ENCODE measurements around the gene DHRSX. TPM values are rescaled to one million over a fixed set of nuclear protein-coding genes. Genes with fewer than 3 reads are reported as not detected.

Gene DHRSX
- total and polyA plus RNA-seq, 2 of the 13 experiments (the other 11 are each of a cell fraction or from before 2014, with no cell fraction given): 15.5 to 24.3 TPM

DNA sequence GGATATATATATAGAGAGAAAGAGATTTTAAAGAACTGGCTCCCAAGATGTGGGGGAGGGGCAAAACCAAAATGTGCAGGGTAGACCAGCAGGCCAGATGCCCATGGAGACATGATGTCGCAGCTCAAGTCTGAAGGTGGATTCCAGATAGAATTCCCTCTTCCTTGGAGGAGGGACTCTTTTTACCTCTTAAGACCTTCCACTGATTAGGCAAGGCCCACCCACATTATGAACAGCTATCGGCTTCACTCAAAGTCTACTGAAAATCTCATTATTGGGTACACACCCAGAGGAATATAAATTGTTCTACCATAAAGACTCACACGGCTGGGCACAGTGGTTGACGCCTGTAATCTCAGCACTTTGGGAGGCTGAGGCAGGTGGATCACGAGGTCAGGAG lies 59.3 kb downstream of the DHRSX start:
- no peak overlapping the region for H2AFZ ChIP-seq (ENCODE audit: low read length)
- H3K4me2 ChIP-seq (ENCODE audit: low read depth, low read length): no peak overlapping the region
- FAIRE-seq: no peak
- no peak overlapping the region for H3K4me3 ChIP-seq (replicated peaks in 1 of 3; ENCODE audit: insufficient read depth in 1 of 3, low read depth in 2 of 3, low read length in 3 of 3)
- 93% methylated on average over 5 of the region's 5 CpGs for WGBS (ENCODE audit: low lambda C conversion rate)
- H3K36me3 ChIP-seq (replicated peaks in 1 of 2; ENCODE audit: control insufficient read depth in 1 of 2, insufficient read depth in 2 of 2, low read length in 2 of 2): peaks cover 0 to 10% of the 10 kb centered on the region in 2 experiments; a peak in 1 of 5 replicates
- H3K9ac ChIP-seq (ENCODE audit: insufficient read depth, low read depth, low read length): no peak overlapping the region
- H3K4me1 ChIP-seq (ENCODE audit: insufficient read depth, low read length): no peaks in the 10 kb centered on the region
- no peak for DNase-seq (ENCODE audit: low spot score)
- no peak for TF ChIP-seq RBFOX2 (IDR thresholded peaks at IDR 0.05; ENCODE audit: low read depth, low read length)
- TF ChIP-seq NFKB2 (CRISPR knock-in tag; IDR thresholded peaks at IDR 0.05; ENCODE audit: borderline replicate concordance): no peak
- TF ChIP-seq PAWR (CRISPR knock-in tag; IDR thresholded peaks at IDR 0.05; ENCODE audit: borderline replicate concordance): no peak
- TF ChIP-seq, protein P1, sequence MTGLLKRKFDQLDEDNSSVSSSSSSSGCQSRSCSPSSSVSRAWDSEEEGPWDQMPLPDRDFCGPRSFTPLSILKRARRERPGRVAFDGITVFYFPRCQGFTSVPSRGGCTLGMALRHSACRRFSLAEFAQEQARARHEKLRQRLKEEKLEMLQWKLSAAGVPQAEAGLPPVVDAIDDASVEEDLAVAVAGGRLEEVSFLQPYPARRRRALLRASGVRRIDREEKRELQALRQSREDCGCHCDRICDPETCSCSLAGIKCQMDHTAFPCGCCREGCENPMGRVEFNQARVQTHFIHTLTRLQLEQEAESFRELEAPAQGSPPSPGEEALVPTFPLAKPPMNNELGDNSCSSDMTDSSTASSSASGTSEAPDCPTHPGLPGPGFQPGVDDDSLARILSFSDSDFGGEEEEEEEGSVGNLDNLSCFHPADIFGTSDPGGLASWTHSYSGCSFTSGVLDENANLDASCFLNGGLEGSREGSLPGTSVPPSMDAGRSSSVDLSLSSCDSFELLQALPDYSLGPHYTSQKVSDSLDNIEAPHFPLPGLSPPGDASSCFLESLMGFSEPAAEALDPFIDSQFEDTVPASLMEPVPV (CRISPR knock-in tag; IDR thresholded peaks at IDR 0.05): no peak
- TF ChIP-seq, protein P2, sequence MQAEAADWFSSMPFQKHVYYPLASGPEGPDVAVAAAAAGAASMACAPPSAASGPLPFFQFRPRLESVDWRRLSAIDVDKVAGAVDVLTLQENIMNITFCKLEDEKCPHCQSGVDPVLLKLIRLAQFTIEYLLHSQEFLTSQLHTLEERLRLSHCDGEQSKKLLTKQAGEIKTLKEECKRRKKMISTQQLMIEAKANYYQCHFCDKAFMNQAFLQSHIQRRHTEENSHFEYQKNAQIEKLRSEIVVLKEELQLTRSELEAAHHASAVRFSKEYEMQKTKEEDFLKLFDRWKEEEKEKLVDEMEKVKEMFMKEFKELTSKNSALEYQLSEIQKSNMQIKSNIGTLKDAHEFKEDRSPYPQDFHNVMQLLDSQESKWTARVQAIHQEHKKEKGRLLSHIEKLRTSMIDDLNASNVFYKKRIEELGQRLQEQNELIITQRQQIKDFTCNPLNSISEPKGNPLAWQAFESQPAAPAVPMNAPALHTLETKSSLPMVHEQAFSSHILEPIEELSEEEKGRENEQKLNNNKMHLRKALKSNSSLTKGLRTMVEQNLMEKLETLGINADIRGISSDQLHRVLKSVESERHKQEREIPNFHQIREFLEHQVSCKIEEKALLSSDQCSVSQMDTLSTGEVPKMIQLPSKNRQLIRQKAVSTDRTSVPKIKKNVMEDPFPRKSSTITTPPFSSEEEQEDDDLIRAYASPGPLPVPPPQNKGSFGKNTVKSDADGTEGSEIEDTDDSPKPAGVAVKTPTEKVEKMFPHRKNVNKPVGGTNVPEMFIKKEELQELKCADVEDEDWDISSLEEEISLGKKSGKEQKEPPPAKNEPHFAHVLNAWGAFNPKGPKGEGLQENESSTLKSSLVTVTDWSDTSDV (CRISPR knock-in tag; IDR thresholded peaks at IDR 0.05): no peak
- no peak for TF ChIP-seq XRCC5 (optimal IDR thresholded peaks at IDR 0.05; ENCODE audit: low read length)
- TF ChIP-seq ZNF782 (CRISPR knock-in tag; IDR thresholded peaks at IDR 0.05; ENCODE audit: borderline replicate concordance): no peak
- TF ChIP-seq ZNF773 (CRISPR knock-in tag; IDR thresholded peaks at IDR 0.05; ENCODE audit: borderline replicate concordance): no peak
- no peak for TF ChIP-seq ZNF101 (CRISPR knock-in tag; IDR thresholded peaks at IDR 0.05; ENCODE audit: borderline replicate concordance, low read depth)
- TF ChIP-seq BORCS8-MEF2B (CRISPR knock-in tag; IDR thresholded peaks at IDR 0.05): no peak
- no peak for TF ChIP-seq NCOA1 (CRISPR knock-in tag; IDR thresholded peaks at IDR 0.05)
- no peak for TF ChIP-seq ZNF7 (CRISPR knock-in tag; IDR thresholded peaks at IDR 0.05)
- TF ChIP-seq ZNF253 (CRISPR knock-in tag; IDR thresholded peaks at IDR 0.05; ENCODE audit: borderline replicate concordance): no peak
- TF ChIP-seq, protein P3, sequence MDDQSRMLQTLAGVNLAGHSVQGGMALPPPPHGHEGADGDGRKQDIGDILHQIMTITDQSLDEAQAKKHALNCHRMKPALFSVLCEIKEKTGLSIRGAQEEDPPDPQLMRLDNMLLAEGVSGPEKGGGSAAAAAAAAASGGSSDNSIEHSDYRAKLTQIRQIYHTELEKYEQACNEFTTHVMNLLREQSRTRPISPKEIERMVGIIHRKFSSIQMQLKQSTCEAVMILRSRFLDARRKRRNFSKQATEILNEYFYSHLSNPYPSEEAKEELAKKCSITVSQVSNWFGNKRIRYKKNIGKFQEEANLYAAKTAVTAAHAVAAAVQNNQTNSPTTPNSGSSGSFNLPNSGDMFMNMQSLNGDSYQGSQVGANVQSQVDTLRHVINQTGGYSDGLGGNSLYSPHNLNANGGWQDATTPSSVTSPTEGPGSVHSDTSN (CRISPR knock-in tag; IDR thresholded peaks at IDR 0.05; ENCODE audit: borderline replicate concordance): no peak
- TF ChIP-seq, protein P4, sequence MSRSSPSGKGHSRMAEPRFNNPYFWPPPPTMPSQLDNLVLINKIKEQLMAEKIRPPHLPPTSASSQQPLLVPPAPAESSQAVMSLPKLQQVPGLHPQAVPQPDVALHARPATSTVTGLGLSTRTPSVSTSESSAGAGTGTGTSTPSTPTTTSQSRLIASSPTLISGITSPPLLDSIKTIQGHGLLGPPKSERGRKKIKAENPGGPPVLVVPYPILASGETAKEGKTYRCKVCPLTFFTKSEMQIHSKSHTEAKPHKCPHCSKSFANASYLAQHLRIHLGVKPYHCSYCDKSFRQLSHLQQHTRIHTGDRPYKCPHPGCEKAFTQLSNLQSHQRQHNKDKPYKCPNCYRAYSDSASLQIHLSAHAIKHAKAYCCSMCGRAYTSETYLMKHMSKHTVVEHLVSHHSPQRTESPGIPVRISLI (CRISPR knock-in tag; IDR thresholded peaks at IDR 0.05; ENCODE audit: borderline replicate concordance): no peak
- no peak overlapping the region for H3K27ac ChIP-seq (ENCODE audit: extremely low read length, insufficient read depth, low read length)
- peaks cover 4% of the 10 kb centered on the region for H3K79me2 ChIP-seq (ENCODE audit: insufficient read depth, low read length)
- ATAC-seq: no peak
- BruUV-seq (replicated peaks): no TSS peak
- intact Hi-C loops (cut with micrococcal nuclease; ENCODE audit: unreplicated experiment): no loop called here
- H3K27me3 ChIP-seq (ENCODE audit: control insufficient read depth in 1 of 2, insufficient read depth in 2 of 2, low read length in 2 of 2): no peaks in the 10 kb centered on the region; a peak in 1 of 5 replicates
- no peaks in the 10 kb centered on the region for H4K20me1 ChIP-seq (ENCODE audit: insufficient read depth, low read length)
- ChIA-PET POLR2A (no interaction called here), CTCF (ENCODE audit: low intra/inter-chr PET ratio, low total read pairs) (no interaction called here)
- H3K9me3 ChIP-seq (ENCODE audit: low read length): peaks cover 4% of the 10 kb centered on the region; the same call in 1 of the 2 replicates
- in situ Hi-C loops (cut with HindIII; ENCODE audit: extremely low pct_ligation_motif_present, low pct_unique_long_range_greater_than_20kb): no loop called here

All from HepG2 (cell line).